ENCODE results near the gene COPS8. TPM values are rescaled to one million over a fixed set of nuclear protein-coding genes. Genes with fewer than 3 reads are reported as not detected.

Gene COPS8
- total RNA-seq, 3 donors from 2014 or later, result 88.8 to 205 (median 103) TPM

GRCh38 chr2:237053066-237053465 lies 32.6 kb upstream of the COPS8 start:
- H3K27ac ChIP-seq, result no peak overlapping the region
- H3K36me3 ChIP-seq, result no peaks in the 10 kb centered on the region
- H3K27me3 ChIP-seq, result no peaks in the 10 kb centered on the region
- no peak for DNase-seq (ENCODE audit: low spot score in 2 of 2)
- intact Hi-C loops (cut with DNase I; ENCODE audit: low total_unique reads), result no loop called here
- no peak overlapping the region for H3K4me3 ChIP-seq
- no peaks in the 10 kb centered on the region for H3K4me1 ChIP-seq
- TF ChIP-seq POLR2AphosphoS5 (IDR thresholded peaks at IDR 0.05) (no peak), POLR2A (IDR thresholded peaks at IDR 0.05) (no peak), CTCF (IDR thresholded peaks at IDR 0.05) (no peak)
- H3K9me3 ChIP-seq, result peaks cover 0 to 2% of the 10 kb centered on the region in 2 donors

- no peak for DNase-seq (ENCODE audit: low spot score in 2 of 2)
- Histone ChIP-seq H3K27me3 (no peaks in the 10 kb centered on the region), H3K4me1 (peaks cover 0 to under 1% of the 10 kb centered on the region in 2 donors), H3K27ac (no peak overlapping the region), H3K36me3 (no peaks in the 10 kb centered on the region), H3K9me3 (no peaks in the 10 kb centered on the region), H3K4me3 (no peak overlapping the region)
- intact Hi-C loops (cut with DNase I; ENCODE audit: low total_unique reads), result no loop called here
- TF ChIP-seq POLR2A (IDR thresholded peaks at IDR 0.05) (no peak), CTCF (IDR thresholded peaks at IDR 0.05) (no peak), POLR2AphosphoS5 (IDR thresholded peaks at IDR 0.05) (no peak)
Observed at GRCh38 chr2:237055386-237056100, 30.1 kb upstream of the COPS8 start.

- no peaks in the 10 kb centered on the region for H3K27me3 ChIP-seq
- peaks cover 0 to 8% of the 10 kb centered on the region in 2 donors for H3K4me1 ChIP-seq
- H3K27ac ChIP-seq, result no peak overlapping the region
- no peaks in the 10 kb centered on the region for H3K9me3 ChIP-seq
- no peak for DNase-seq (ENCODE audit: low spot score in 2 of 2)
- H3K4me3 ChIP-seq, result no peak overlapping the region
- no peaks in the 10 kb centered on the region for H3K36me3 ChIP-seq
- intact Hi-C loops (cut with DNase I; ENCODE audit: low total_unique reads), result no loop called here
- TF ChIP-seq POLR2A (IDR thresholded peaks at IDR 0.05) (no peak), CTCF (IDR thresholded peaks at IDR 0.05) (no peak), POLR2AphosphoS5 (IDR thresholded peaks at IDR 0.05) (no peak)
Observed at GRCh38 chr2:237056287-237056875, 29.3 kb upstream of the COPS8 start.

- Histone ChIP-seq H3K36me3 (no peaks in the 10 kb centered on the region), H3K9me3 (no peaks in the 10 kb centered on the region), H3K4me3 (no peak overlapping the region), H3K4me1 (peaks cover 0 to 9% of the 10 kb centered on the region in 2 donors), H3K27ac (no peak overlapping the region), H3K27me3 (no peaks in the 10 kb centered on the region)
- no peak for DNase-seq (ENCODE audit: low spot score in 2 of 2)
- intact Hi-C loops (cut with DNase I; ENCODE audit: low total_unique reads), result no loop called here
- TF ChIP-seq POLR2AphosphoS5 (IDR thresholded peaks at IDR 0.05) (no peak), CTCF (IDR thresholded peaks at IDR 0.05) (no peak), POLR2A (IDR thresholded peaks at IDR 0.05) (no peak)
Observed at GRCh38 chr2:237057107-237057506, 28.6 kb upstream of the COPS8 start.

GRCh38 chr2:237057893-237058300 lies 27.8 kb upstream of the COPS8 start:
- DNase-seq (ENCODE audit: low spot score in 2 of 2), result no peak
- intact Hi-C loops (cut with DNase I; ENCODE audit: low total_unique reads), result no loop called here
- Histone ChIP-seq H3K4me1 (peaks cover 0 to 9% of the 10 kb centered on the region in 2 donors), H3K27ac (no peak overlapping the region), H3K4me3 (no peak overlapping the region), H3K27me3 (no peaks in the 10 kb centered on the region), H3K36me3 (no peaks in the 10 kb centered on the region), H3K9me3 (no peaks in the 10 kb centered on the region)
- TF ChIP-seq POLR2AphosphoS5 (IDR thresholded peaks at IDR 0.05), result no peak
- no peak for TF ChIP-seq POLR2A (IDR thresholded peaks at IDR 0.05)
- no peak for TF ChIP-seq CTCF (IDR thresholded peaks at IDR 0.05)

Measured in breast epithelium (tissue), 4 donors.